BJ (cell line): ENCODE measurements around the gene MON1B. TPM values are rescaled to one million over a fixed set of nuclear protein-coding genes. Genes with fewer than 3 reads are reported as not detected.
"Not testable (repeated sequence)": the region's sequence is repeated elsewhere in the genome, so short reads cannot be mapped to it uniquely, and the experiment has no call there.

Experiments used
- CTCF ChIA-PET: fragments of 350-600 bp; formaldehyde crosslinking; extraction: SDS; loops from one replicate; lab custom pipeline; 2021; ENCODE audit warnings: antibody characterized with exemption, inconsistent platforms; lab: Yijun Ruan, JAX
- POLR2A ChIA-PET: fragments of 300-600 bp; sonication (Branson Sonifier 250); formaldehyde crosslinking; extraction: SDS; loops from one replicate; lab custom pipeline; 2021; ENCODE audit warnings: antibody characterized with exemption; lab: Charles Lee
- DNase-seq: peaks from one replicate; pipeline ENCODE4 v3.0.0-alpha.2; 2011; ENCODE audit warnings: low read depth
- H3K27me3 ChIP-seq: 2 replicates; pipeline ENCODE4 v1.6.0; 2011; ENCODE audit warnings: low read length; ENCODE audit not compliant: control insufficient read depth, insufficient read depth
- H3K36me3 ChIP-seq: 2 replicates; pipeline ENCODE4 v1.5.1; 2011; ENCODE audit warnings: low read length; ENCODE audit not compliant: control insufficient read depth, insufficient read depth
- H3K4me3 ChIP-seq: 2 replicates; pipeline ENCODE4 v1.5.1; 2011; ENCODE audit warnings: low read depth, mild to moderate bottlenecking, control low read depth, low read length
- CTCF ChIP-seq: IDR thresholded peaks from 2 replicates; pipeline ENCODE4 v1.5.1; 2011; ENCODE audit warnings: low read depth, mild to moderate bottlenecking, control low read depth, inconsistent platforms, low read length, moderate library complexity; ENCODE audit not compliant: insufficient read depth
- polyA plus RNA-seq: library from polyadenylated mRNA; depleted of rRNA; stranded (reverse); fragments of >200 nt; gene quantifications from 2 replicates; pipeline ENCODE4 v1.2.3, GENCODE V29; 2011

MON1B gene
- polyA plus RNA-seq, 1 experiment: 17.3 TPM

- POLR2A ChIA-PET: no interaction called here
Measured at GRCh38 chr16:77165006-77165405, 26.0 kb upstream of the MON1B start.

GRCh38 chr16:77165536-77166236 is 25.3 kb upstream of the MON1B start:
- H3K4me3 ChIP-seq, H3K36me3 ChIP-seq, POLR2A ChIA-PET, CTCF ChIA-PET, DNase-seq, H3K27me3 ChIP-seq: not testable (repeated sequence)

More at GRCh38 chr16:77165006-77165405, 26.0 kb upstream of the MON1B start:
- DNase-seq: no peak
- H3K27me3 ChIP-seq: no peaks in the 10 kb centered on the region
- TF ChIP-seq CTCF: no peak
- no peaks in the 10 kb centered on the region for H3K36me3 ChIP-seq
- no peak overlapping the region for H3K4me3 ChIP-seq
- CTCF ChIA-PET: no interaction called here

GRCh38 chr16:77166726-77167125 is 24.3 kb upstream of the MON1B start:
- ChIA-PET CTCF (no interaction called here), POLR2A (no interaction called here)
- TF ChIP-seq CTCF: no peak

GRCh38 chr16:77168901-77169300 is 22.1 kb upstream of the MON1B start:
- no peak for TF ChIP-seq CTCF
- Histone ChIP-seq H3K27me3 (no peaks in the 10 kb centered on the region), H3K4me3 (no peak overlapping the region), H3K36me3 (no peaks in the 10 kb centered on the region)
- no peak for DNase-seq
- ChIA-PET CTCF (interaction anchor here (1.3 kb wide), 2 partner anchors 33 to 1380 kb away, joined by 3 to 4 read pairs; no protein-coding TSS in a partner anchor), POLR2A (no interaction called here)

More at GRCh38 chr16:77166726-77167125, 24.3 kb upstream of the MON1B start:
- Histone ChIP-seq H3K36me3 (no peaks in the 10 kb centered on the region), H3K27me3 (no peaks in the 10 kb centered on the region), H3K4me3 (no peak overlapping the region)
- no peak for DNase-seq

- no peak overlapping the region for H3K4me3 ChIP-seq
- no peaks in the 10 kb centered on the region for H3K36me3 ChIP-seq
- H3K27me3 ChIP-seq: no peaks in the 10 kb centered on the region
- ChIA-PET CTCF (interaction anchor here (0.9 to 3.0 kb wide), 7 partner anchors 10 to 1383 kb away, joined by 3 to 28 read pairs (median 4); partner anchors contain the start of gene MON1B), POLR2A (no interaction called here)
- DNase-seq: no peak
- peak; percentile 59 for TF ChIP-seq CTCF
Measured at GRCh38 chr16:77169650-77170236, 21.2 kb upstream of the MON1B start.
